NK-92 (cell line): ENCODE results near the gene IL18BP.

Experiments used
- DNase-seq: peaks from one replicate; lab custom pipeline; 2025; ENCODE audit not compliant: unreplicated experiment; lab: John Stamatoyannopoulos, UW

Gene IL18BP

GRCh38 chr11:71998649-71999310, at the start of gene IL18BP:
TSS of gene IL18BP (plus strand) at chr11:71998909. CDS start at chr11:71999985, 1,076 bp downstream.
- DNase-seq = no peak

GRCh38 chr11:71949034-71949433, 49.7 kb upstream of the IL18BP start:
- DNase-seq = no peak

- no peak for DNase-seq
Observed at GRCh38 chr11:71951741-71952310, 46.9 kb upstream of the IL18BP start.

GRCh38 chr11:71955898-71956456, 42.7 kb upstream of the IL18BP start:
- DNase-seq = no peak

GRCh38 chr11:71962428-71963038, 36.2 kb upstream of the IL18BP start:
- DNase-seq = no peak

DNA sequence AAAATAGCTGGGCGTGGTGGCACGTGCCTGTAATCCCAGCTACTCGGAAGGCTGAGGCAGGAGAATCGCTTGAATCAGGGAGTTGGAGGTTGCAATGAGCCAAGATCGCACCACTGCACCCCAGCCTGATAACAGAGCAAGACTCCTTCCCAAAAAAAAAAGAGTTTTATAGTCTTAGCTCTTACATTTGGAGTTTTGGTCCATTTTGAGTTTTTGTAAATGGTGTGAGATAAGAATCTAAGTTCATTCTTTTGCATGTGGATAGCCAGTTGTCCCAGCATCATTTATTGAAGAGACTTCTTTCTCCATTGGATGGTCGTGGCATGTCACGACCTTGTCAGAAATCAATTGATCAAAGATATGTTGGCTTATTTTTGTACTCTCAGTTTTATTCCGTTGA, 35.2 kb upstream of the IL18BP start:
- DNase-seq = no peak

DNA sequence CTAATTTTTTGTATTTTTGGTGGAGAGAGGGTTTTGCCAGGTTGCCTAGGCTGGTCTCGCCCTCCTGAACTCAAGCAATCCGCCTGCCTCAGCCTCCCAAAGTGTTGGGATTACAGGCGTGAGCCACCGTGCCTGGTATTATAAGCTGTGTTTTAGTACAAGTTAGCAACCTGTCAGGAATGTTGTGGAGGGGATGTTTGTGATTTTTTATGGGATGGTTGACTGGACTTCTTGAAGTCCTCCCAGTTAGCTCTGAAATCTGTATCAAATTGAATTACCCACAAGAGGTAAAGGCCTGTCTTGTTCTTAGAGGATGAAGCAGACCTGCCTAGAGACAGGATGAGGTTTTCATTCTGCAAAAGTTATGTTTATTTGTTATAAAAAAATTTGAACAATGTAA, 34.1 kb upstream of the IL18BP start:
- no peak for DNase-seq

DNA sequence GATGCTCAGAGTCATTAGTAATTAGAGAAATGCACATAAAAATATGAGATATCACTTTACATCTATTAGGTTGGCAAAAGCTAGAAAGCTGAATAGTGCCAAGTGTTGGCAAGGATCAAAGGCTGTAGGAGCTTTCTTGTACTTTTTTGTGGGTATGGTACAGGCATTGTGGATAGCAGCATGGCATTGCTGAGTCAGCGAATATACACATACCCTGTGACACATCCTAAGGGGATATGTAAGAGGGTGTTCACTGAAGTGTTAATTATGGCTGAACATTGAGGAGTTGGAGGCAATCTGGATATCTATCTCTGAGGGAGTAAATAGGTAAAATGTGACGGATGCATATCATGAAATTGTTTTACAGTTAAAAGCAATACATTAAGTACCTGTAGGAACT, 27.0 kb upstream of the IL18BP start:
- no peak for DNase-seq

DNA sequence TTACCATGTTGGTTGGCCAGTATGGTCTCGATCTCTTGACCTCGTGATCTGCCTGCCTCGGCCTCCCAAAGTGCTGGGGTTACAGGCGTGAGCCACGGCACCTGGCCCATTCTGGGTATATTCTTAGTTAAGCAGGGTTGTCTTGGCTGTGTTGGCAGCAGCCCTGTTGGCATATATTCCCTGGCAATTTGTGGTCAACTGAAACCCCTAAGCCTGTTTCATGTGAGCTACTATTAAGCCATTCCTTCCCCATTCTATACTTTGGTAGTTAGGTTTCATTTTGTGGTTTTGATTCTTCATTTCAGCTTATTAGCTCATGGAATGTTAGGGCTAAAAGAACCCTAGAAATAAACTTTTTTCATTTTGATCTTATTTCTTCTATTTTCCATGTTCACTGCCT, 22.2 kb upstream of the IL18BP start:
- no peak for DNase-seq

GRCh38 chr11:71977090-71977489, 21.6 kb upstream of the IL18BP start:
- DNase-seq = no peak

DNA sequence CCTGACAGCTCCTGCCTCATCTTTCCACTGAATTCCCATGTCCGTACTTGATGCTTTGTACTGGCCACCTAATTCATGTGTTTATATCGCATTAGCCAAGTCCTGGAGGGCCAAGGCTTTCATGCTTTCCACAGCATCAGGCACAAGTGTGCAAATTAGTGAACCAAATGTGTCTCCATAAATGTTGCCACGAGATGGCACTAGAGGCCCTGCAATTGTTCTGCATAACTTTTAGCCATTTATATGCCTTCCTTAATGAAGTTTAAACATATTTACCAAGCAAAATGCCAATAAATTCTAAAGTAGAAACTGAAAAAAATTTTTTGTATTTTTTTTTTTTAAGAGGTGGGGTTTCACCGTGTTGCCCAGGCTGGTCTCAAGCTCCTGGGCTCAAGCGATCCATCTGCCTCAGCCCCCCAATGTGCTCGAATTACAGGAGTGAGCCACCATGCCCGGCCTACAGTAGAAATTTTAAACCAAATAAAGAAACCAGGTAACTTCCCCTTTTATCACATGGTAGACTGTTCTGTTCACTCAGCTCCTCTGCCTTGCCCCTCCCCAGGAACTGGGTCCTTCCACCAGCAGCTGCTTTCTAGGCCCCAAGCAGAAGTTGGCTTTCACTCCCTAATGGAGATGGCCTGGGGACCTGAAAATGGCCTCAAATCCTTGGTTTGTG, 20.8 kb upstream of the IL18BP start:
- no peak for DNase-seq

GRCh38 chr11:71979094-71979493, 19.6 kb upstream of the IL18BP start:
- no peak for DNase-seq

DNA sequence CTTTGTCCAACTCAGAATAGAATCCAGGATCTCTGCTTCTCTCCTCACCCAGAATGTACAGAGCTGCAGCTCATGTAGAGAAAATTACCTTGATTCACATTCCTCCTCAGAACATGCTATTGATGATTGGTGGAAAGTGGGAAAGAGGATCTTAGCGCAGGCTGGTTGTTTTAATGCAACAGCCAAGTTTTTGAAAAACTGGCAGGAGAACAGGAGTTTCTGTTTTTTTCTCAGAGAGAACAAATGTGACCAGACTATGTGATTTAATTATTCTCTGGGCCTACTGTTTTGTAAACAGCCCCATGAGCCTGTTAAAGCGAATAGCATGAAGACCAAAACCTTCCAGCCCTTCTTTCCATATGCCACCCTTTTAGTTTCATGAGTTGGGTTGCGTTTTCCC, 19.1 kb upstream of the IL18BP start:
- no peak for DNase-seq

DNA sequence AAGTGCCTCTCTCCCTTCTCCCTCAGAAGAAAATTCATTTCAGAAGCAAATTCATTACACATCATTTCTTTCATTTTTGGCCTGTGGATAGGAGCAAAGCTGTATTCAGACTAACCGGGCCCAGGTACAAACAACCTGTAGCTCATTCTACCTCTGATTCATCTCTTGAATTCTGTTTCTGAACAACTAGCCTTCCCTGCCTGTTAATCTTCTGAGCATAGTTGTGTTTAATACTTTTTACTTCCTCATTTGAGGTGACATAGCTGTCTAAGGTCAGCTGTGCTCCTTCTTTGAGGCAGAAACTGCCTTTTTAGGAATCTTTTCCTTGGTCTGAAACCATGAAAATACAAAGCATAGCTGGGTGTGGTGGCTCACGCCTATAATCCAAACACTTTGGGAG, 12.6 kb upstream of the IL18BP start:
- DNase-seq = no peak

DNA sequence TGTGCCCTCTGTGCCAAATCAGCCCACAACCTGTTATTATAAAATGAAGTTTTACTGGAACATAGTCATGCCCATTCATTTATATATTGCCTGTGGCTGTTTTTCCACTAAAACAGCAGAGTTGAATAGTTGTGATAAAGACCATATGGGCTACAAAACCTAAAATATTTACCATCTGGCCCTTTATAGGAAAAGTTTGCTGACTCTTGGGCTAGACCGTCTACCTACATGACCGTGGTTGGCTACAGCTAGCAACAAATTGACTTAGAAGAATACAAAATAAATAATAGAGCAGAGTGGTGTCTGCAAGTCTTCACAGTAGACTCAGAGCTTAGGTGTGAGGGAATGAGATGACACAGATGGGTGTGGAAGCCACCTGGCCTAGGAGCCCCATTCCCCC, 11.2 kb upstream of the IL18BP start:
- DNase-seq = no peak

DNA sequence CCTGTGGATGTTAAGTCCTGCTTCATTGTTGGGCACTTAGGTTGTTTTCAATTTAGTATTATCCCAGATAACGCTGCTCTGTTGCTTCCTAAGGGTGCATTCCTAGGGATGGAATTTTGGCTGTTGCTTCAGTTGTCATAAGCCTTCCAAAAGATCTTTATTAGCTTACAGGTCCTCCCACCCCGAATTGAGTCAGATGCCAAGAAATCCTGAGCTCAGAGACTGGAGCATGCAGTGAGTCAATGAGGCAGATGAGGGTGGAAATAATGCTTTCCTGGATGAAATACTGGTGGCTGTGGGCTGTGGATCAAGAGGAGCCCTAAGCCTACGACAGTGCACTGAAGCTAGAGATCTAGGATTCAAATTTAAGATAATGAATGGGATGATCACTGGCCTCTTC, 10.7 kb upstream of the IL18BP start:
- no peak for DNase-seq

DNA sequence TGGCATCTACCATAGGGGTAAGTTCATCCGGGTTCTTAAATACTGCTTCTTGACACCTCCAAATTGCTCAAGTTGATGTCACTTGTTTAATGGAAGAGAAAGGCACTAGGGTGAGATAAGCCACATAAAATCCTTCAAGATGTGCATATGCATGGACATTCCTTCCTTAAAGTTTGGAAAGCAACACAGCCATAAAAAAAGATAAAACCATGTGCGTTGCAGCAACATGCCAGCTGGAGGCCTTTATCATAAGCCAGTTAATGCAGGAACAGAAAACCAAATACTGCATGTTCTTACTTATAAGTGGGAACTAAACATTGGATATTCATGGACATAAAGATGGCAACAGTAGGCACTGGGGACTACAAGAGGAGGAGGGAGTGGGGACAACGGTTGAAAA, 8.0 kb upstream of the IL18BP start:
- no peak for DNase-seq

GRCh38 chr11:71991494-71991893, 7.2 kb upstream of the IL18BP start:
- no peak for DNase-seq

DNA sequence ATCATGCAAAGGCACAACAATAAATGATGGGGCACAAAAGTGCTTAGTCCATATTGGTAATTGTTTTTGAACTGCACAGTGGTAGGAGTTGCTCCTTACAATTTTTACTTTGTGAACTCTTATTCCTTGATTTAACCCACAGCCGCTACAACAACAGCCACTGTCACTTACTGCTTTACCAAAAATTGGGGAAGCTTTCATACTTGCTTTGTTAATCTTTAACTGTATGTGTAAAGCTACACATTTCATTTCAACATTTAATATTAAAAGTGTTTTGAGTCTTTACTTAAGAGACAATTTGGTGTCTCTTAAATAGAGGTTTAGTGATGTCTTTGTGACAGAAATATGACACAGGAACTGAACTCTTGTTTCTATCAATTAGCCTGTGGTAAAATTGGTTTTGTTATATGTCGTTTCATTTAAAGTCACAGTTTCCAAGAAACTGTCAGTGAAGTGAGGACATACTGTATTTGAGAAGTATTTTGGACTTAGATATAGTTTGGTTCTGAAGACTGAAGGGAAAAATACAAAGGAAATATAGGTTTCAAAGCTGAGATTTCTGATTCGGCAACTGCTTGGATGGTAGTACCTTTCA, 6.5 kb upstream of the IL18BP start:
- DNase-seq = no peak

DNA sequence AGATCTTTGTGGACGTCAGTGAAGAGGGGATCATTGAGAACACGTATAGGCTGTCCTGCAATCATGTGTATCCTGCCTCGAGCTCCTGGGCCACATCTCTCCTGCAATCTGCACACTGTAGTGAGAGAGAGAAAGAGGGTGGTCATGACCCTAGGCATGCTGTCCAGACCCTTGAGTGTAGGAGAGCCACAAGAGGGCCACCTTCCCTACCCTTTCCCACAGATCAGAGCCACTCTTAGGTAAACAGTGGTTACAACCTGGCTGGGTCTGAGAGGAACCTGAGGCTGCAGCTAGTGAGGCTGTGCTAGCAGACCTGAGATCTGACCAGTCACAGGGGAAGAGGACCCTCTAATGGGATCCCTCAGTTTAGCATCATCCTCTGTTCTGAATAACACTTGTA, 3.9 kb upstream of the IL18BP start:
- DNase-seq = no peak

DNA sequence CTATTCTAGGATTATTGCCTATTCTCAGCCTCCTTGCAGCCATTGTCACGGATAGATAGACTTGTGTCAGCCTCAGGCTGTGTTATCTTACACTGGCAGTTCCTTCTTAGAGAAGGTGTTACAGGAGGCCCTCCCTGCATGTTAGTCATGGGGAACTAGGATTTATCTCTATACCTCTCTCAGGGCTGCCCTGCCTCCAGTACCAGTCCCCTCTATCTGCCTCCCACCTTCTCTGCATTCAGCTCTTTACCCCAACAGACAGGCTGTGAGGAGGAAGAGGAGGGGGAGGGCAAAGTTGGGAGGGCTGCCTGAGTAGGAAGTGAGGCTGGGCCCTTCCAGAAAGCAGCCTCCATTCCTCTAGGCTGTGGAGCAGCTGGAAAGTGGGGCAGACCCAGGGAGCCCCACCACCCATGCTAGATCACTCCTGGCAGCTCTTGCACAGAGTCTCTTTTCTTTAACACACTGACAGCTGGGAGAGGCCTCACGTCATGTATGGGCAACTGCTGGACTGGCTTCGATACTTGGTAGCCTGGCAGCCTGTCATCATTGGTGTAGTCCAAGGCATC, 2.9 kb upstream of the IL18BP start:
- no peak for DNase-seq
